Measurements from ENCODE around the gene ANO6. TPM values are rescaled to one million over a fixed set of nuclear protein-coding genes. Genes with fewer than 3 reads are reported as not detected.

Gene ANO6
- total RNA-seq, 1 experiment from 2014 or later: 46.8 TPM

DNA sequence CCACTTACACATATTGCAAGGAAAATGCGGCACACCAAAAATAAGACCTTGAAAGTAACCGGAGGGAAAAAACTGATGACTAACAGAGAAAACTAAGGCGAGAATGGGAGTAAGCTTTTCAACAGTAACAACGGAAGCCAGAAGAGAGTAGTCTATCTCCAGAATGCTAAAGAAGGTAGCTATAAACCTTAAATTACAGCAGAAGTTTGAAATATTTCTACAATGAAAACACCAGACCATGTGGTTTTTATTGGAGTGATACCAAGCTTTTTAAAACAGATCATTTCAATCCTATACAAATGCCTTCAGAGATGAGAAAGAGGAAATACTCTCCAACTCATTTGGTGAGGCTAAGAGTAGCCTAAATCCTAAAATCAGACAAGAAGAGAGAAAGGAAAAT lies 209.5 kb downstream of the ANO6 start (continued):
- TF ChIP-seq ZNF219 (CRISPR knock-in tag; IDR thresholded peaks at IDR 0.05; ENCODE audit: borderline replicate concordance): no peak
- TF ChIP-seq, protein P1, sequence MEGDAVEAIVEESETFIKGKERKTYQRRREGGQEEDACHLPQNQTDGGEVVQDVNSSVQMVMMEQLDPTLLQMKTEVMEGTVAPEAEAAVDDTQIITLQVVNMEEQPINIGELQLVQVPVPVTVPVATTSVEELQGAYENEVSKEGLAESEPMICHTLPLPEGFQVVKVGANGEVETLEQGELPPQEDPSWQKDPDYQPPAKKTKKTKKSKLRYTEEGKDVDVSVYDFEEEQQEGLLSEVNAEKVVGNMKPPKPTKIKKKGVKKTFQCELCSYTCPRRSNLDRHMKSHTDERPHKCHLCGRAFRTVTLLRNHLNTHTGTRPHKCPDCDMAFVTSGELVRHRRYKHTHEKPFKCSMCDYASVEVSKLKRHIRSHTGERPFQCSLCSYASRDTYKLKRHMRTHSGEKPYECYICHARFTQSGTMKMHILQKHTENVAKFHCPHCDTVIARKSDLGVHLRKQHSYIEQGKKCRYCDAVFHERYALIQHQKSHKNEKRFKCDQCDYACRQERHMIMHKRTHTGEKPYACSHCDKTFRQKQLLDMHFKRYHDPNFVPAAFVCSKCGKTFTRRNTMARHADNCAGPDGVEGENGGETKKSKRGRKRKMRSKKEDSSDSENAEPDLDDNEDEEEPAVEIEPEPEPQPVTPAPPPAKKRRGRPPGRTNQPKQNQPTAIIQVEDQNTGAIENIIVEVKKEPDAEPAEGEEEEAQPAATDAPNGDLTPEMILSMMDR (IDR thresholded peaks at IDR 0.05): no peak
- TF ChIP-seq, protein P2, sequence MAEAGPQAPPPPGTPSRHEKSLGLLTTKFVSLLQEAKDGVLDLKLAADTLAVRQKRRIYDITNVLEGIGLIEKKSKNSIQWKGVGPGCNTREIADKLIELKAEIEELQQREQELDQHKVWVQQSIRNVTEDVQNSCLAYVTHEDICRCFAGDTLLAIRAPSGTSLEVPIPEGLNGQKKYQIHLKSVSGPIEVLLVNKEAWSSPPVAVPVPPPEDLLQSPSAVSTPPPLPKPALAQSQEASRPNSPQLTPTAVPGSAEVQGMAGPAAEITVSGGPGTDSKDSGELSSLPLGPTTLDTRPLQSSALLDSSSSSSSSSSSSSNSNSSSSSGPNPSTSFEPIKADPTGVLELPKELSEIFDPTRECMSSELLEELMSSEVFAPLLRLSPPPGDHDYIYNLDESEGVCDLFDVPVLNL (CRISPR knock-in tag; IDR thresholded peaks at IDR 0.05; ENCODE audit: borderline replicate concordance, low read depth): no peak
- TF ChIP-seq, protein P3, sequence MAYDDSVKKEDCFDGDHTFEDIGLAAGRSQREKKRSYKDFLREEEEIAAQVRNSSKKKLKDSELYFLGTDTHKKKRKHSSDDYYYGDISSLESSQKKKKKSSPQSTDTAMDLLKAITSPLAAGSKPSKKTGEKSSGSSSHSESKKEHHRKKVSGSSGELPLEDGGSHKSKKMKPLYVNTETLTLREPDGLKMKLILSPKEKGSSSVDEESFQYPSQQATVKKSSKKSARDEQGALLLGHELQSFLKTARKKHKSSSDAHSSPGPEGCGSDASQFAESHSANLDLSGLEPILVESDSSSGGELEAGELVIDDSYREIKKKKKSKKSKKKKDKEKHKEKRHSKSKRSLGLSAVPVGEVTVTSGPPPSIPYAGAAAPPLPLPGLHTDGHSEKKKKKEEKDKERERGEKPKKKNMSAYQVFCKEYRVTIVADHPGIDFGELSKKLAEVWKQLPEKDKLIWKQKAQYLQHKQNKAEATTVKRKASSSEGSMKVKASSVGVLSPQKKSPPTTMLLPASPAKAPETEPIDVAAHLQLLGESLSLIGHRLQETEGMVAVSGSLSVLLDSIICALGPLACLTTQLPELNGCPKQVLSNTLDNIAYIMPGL (CRISPR knock-in tag; IDR thresholded peaks at IDR 0.05): no peak

DNA sequence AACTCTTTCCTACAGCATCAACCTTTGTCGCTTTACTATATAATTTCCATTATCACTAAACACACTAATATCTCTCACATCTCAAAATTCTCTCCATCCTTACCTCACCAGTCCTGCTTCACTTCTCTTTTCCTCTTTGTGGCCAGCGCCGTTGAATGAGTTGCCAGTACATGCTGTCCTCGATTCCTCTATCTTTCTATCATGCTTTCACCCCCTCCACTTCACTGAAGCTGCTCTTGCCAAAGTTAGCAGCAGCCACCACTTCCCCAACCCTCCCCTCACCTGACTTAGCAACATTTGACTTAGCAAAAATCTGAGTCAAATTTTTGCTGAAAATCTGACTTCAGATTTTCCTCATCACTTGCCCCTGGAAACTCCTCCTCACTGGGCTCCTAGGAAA lies 210.4 kb downstream of the ANO6 start:
- H3K36me3 Mint-ChIP-seq: peaks cover 60% of the 10 kb centered on the region
- CTCF ChIA-PET: no interaction called here
- no peak for ATAC-seq

DNA sequence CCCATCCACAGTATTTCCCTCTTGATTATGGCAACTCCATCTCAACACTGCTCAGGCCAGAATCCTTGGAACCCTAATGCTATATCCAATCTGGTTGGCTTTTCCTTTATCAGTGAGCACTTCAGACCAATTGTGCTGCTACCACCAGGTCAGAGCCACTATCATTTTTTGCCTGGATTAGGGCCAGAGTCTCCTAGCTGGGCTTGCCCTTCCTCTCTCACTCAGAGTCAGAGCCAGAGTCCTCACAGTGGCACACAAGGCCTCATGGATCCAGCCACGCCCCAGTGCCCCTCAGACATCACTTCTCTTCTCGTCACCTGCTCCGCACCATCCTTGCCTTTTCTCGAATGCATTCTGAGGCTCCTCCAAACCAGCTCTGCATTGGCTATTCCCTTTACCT lies 211.1 kb downstream of the ANO6 start:
- no peaks in the 10 kb centered on the region for H3K27me3 Mint-ChIP-seq (ENCODE audit: low read depth)
- POLR2A ChIA-PET: no interaction called here
- peaks cover 20% of the 10 kb centered on the region for H3K4me1 Mint-ChIP-seq
- no peak overlapping the region; the same call in 1 of the 2 replicates for H3K27ac Mint-ChIP-seq
- H3K36me3 Mint-ChIP-seq: peaks cover 57% of the 10 kb centered on the region
- CTCF ChIA-PET: no interaction called here
- H3K4me3 Mint-ChIP-seq: no peak overlapping the region
- ATAC-seq (no peak), DNase-seq (ENCODE audit: low spot score) (no peak)
- H3K9me3 Mint-ChIP-seq: no peaks in the 10 kb centered on the region
- TF ChIP-seq, protein P4, sequence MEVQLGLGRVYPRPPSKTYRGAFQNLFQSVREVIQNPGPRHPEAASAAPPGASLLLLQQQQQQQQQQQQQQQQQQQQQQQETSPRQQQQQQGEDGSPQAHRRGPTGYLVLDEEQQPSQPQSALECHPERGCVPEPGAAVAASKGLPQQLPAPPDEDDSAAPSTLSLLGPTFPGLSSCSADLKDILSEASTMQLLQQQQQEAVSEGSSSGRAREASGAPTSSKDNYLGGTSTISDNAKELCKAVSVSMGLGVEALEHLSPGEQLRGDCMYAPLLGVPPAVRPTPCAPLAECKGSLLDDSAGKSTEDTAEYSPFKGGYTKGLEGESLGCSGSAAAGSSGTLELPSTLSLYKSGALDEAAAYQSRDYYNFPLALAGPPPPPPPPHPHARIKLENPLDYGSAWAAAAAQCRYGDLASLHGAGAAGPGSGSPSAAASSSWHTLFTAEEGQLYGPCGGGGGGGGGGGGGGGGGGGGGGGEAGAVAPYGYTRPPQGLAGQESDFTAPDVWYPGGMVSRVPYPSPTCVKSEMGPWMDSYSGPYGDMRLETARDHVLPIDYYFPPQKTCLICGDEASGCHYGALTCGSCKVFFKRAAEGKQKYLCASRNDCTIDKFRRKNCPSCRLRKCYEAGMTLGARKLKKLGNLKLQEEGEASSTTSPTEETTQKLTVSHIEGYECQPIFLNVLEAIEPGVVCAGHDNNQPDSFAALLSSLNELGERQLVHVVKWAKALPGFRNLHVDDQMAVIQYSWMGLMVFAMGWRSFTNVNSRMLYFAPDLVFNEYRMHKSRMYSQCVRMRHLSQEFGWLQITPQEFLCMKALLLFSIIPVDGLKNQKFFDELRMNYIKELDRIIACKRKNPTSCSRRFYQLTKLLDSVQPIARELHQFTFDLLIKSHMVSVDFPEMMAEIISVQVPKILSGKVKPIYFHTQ (CRISPR knock-in tag; IDR thresholded peaks at IDR 0.05): no peak
- TF ChIP-seq ETV6 (CRISPR knock-in tag; IDR thresholded peaks at IDR 0.05) (no peak), KAT7 (CRISPR knock-in tag; IDR thresholded peaks at IDR 0.05; ENCODE audit: borderline replicate concordance) (no peak), SMAD3 (CRISPR knock-in tag; IDR thresholded peaks at IDR 0.05; ENCODE audit: borderline replicate concordance) (no peak)
- TF ChIP-seq, protein P5, sequence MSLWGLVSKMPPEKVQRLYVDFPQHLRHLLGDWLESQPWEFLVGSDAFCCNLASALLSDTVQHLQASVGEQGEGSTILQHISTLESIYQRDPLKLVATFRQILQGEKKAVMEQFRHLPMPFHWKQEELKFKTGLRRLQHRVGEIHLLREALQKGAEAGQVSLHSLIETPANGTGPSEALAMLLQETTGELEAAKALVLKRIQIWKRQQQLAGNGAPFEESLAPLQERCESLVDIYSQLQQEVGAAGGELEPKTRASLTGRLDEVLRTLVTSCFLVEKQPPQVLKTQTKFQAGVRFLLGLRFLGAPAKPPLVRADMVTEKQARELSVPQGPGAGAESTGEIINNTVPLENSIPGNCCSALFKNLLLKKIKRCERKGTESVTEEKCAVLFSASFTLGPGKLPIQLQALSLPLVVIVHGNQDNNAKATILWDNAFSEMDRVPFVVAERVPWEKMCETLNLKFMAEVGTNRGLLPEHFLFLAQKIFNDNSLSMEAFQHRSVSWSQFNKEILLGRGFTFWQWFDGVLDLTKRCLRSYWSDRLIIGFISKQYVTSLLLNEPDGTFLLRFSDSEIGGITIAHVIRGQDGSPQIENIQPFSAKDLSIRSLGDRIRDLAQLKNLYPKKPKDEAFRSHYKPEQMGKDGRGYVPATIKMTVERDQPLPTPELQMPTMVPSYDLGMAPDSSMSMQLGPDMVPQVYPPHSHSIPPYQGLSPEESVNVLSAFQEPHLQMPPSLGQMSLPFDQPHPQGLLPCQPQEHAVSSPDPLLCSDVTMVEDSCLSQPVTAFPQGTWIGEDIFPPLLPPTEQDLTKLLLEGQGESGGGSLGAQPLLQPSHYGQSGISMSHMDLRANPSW (CRISPR knock-in tag; conservative IDR thresholded peaks at IDR 0.05; ENCODE audit: low read depth): no peak

More for the DNA sequence above, 210.4 kb downstream of the ANO6 start:
- TF ChIP-seq FOXJ3 (CRISPR knock-in tag; IDR thresholded peaks at IDR 0.05; ENCODE audit: borderline replicate concordance): no peak
- TF ChIP-seq, protein P3 (CRISPR knock-in tag; IDR thresholded peaks at IDR 0.05): no peak
- TF ChIP-seq, protein P6, sequence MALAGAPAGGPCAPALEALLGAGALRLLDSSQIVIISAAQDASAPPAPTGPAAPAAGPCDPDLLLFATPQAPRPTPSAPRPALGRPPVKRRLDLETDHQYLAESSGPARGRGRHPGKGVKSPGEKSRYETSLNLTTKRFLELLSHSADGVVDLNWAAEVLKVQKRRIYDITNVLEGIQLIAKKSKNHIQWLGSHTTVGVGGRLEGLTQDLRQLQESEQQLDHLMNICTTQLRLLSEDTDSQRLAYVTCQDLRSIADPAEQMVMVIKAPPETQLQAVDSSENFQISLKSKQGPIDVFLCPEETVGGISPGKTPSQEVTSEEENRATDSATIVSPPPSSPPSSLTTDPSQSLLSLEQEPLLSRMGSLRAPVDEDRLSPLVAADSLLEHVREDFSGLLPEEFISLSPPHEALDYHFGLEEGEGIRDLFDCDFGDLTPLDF (CRISPR knock-in tag; IDR thresholded peaks at IDR 0.05): no peak
- TF ChIP-seq, protein P7, sequence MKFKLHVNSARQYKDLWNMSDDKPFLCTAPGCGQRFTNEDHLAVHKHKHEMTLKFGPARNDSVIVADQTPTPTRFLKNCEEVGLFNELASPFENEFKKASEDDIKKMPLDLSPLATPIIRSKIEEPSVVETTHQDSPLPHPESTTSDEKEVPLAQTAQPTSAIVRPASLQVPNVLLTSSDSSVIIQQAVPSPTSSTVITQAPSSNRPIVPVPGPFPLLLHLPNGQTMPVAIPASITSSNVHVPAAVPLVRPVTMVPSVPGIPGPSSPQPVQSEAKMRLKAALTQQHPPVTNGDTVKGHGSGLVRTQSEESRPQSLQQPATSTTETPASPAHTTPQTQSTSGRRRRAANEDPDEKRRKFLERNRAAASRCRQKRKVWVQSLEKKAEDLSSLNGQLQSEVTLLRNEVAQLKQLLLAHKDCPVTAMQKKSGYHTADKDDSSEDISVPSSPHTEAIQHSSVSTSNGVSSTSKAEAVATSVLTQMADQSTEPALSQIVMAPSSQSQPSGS (CRISPR knock-in tag; IDR thresholded peaks at IDR 0.05; ENCODE audit: borderline replicate concordance, low read depth): no peak
- TF ChIP-seq ZNF263 (CRISPR knock-in tag; IDR thresholded peaks at IDR 0.05; ENCODE audit: low read depth): no peak
- TF ChIP-seq, protein P8, sequence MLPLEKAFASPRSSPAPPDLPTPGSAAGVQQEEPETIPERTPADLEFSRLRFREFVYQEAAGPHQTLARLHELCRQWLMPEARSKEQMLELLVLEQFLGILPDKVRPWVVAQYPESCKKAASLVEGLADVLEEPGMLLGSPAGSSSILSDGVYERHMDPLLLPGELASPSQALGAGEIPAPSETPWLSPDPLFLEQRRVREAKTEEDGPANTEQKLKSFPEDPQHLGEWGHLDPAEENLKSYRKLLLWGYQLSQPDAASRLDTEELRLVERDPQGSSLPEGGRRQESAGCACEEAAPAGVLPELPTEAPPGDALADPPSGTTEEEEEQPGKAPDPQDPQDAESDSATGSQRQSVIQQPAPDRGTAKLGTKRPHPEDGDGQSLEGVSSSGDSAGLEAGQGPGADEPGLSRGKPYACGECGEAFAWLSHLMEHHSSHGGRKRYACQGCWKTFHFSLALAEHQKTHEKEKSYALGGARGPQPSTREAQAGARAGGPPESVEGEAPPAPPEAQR (CRISPR knock-in tag; IDR thresholded peaks at IDR 0.05): no peak
- Mint-ChIP-seq H3K27me3 (ENCODE audit: low read depth) (no peaks in the 10 kb centered on the region), H3K27ac (peak overlapping the region; percentile 38), H3K4me1 (peaks cover 20% of the 10 kb centered on the region), H3K4me3 (no peak overlapping the region), H3K9me3 (no peaks in the 10 kb centered on the region)
- no peak for DNase-seq (ENCODE audit: low spot score)
- POLR2A ChIA-PET: no interaction called here

All from WTC11 (cell line).